LHCN-M2 (cell line): ENCODE data around the gene CCDC77. TPM values are rescaled to one million over a fixed set of nuclear protein-coding genes. Genes with fewer than 3 reads are reported as not detected.

Source experiments
- DNase-seq: peaks from one replicate; pipeline ENCODE4 v3.0.0-alpha.2; 2012; ENCODE audit warnings: low read depth
- total RNA-seq: library from RNA; depleted of rRNA; stranded (reverse); fragments of >200 nt; gene quantifications from 2 replicates; pipeline ENCODE4 v1.2.3, GENCODE V29; 2014; rRNA removed

The CCDC77 gene
- total RNA-seq, 1 experiment from 2014 or later = 25.2 TPM

DNA sequence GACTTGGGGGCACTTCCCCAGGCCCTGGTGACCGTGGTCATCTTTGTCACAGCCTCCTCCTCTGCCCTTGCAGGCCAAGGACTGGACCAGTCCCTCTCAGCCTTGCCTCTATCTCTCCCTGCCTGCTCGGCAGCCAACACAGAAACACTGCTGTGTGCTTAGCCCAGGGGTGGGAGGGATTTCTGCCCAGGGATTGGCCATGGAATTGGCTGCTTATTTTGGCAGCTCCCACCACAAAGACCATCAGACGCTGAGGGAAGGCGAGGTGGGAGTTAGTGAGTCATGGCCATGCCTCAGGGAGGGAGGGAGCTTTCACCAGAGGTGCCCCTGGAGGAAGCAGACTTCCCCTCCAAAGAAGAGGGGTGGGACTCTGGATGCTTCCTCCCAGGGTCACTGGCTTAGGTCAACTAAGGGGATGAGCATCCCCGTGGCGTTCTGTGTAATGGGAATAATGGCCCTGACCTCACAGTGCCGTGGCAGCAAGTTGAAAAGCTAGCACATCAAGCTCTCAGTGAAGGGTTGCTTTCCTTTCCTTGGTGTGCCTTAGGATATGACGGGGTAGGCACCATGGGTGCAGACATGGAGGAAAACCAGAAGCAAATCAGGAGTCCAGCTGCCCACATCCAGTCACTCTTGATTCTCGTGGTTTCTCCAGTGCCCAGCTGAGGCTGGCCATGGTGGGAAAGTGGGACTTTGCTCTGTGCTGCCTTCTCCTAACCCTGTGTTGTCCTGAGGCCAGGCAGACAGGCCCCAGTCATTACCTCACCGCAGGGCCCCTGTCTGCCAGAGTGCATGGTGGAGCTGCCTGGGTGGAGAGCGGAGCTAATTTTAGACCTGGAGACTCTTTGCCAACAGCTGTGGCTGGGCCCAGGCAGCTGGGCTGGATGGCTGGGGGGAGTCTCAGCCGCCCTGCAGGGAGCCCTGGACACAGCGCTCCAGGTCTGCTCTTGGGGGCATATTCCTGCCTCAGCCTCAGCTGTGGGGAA is 79.7 kb downstream of the CCDC77 start:
- peak; percentile 83 for DNase-seq

DNA sequence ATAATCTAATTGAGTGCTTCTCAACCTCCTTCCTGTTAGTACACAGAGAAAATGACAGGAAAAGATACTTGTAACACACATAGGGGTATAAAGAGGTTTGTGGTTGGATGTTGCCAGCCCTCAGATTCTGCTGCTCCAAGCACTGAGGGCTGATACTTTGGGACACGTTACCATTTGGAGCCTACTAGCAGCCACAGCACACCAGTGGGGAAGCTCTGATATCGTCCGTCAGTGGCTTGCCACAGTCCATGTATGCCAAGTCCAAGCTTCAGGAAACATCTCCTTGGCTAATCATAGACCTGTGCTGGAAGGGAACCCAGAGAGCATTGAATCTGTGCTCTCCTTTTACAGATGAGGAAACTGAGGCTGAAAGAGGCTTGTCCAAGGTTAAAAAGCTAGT is 80.6 kb downstream of the CCDC77 start:
- no peak for DNase-seq

DNA sequence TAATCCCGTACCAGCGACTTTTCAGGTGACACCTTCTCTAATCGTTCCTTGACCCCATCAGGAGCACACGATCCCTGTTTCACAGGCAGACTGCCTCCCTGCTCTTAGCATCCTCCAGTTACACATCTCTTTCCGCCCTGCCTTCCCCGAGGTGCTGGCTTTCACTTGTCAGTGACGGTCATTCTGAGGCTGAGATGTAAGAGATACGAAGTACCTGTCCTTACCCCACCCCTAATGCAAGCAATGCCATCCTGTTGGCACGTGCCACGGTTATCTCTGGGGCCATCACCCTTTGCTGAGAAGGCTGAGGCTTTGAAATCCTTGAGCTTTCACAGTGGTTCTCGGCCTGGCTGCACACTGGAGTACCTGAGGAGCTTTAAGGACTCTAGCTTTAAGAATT is 82.7 kb downstream of the CCDC77 start:
- DNase-seq = no peak

DNA sequence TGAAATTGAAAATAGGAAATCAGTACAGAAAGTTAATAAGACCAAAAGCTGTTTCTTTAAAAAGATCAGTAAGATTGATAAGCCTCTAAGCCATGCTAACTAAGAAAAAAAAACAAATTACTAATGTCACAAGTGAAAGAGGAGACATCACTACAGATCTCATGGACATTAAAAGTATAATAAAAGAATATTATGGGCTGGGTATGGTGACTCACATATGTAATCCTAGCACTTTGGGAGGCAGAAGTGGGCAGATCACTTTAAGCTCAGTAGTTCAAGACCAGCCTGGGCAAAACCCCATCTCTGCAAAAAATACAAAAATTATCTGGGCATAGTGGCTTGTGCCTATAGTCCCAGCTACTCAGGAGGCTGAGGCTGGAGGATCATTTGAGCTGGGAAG is 88.8 kb downstream of the CCDC77 start:
- no peak for DNase-seq

Other genes with a start within 250 kb of the CCDC77 start
- not detected in 2 replicates for gene SLC6A12, start 187.5 kb upstream of the CCDC77 start, total RNA-seq
- gene SLC6A13, start 138.8 kb upstream of the CCDC77 start, total RNA-seq = 0.11 TPM in 1 of 2 replicates, not detected in the other
- 32.4 and 40.2 TPM in 2 replicates for gene KDM5A, start 12.3 kb upstream of the CCDC77 start, total RNA-seq
- 0.06 and 0.19 TPM in 2 replicates for gene B4GALNT3, start 58.3 kb downstream of the CCDC77 start, total RNA-seq